ENCODE measurements around the gene C16orf96.

- no peak for TF ChIP-seq CTCF (IDR thresholded peaks at IDR 0.05; ENCODE audit: borderline replicate concordance, extremely low read depth, low read length, poor library complexity, severe bottlenecking)
- no peak for TF ChIP-seq EZH2 (IDR thresholded peaks at IDR 0.05; ENCODE audit: borderline replicate concordance, low read depth, low read length, severe bottlenecking)
Observed at GRCh38 chr16:4601864-4602186, 45.7 kb downstream of the C16orf96 start.
